Measurements from ENCODE around the gene ADAMTS18. TPM values are rescaled to one million over a fixed set of nuclear protein-coding genes. Genes with fewer than 3 reads are reported as not detected.

ADAMTS18 gene
- total and polyA plus RNA-seq, 9 of the 15 experiments (the other 6 are each of a cell fraction or from before 2014, with no cell fraction given) = not detected

DNA sequence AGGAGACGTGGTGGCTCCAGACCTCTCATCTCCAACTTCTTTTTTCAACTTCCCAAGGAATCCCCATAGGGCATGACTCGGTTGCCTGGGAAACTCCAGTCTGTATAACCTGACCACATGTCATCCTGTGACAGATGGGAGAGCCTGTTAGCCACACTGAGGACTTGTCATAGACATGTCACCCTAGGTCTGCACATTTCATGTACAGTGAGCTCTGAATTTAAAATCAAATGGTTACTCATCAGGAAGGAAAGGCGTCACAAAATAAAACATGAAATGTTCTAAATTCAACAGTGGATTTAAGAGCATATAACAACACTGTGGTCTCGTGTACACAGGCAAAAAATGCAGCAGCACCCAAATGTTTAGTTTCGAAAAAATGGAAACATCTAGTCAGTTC, 22.2 kb upstream of the ADAMTS18 start:
- Histone ChIP-seq H3K27ac (ENCODE audit: extremely low read depth, low read depth, low read length) (no peak overlapping the region), H3K36me3 (ENCODE audit: control insufficient read depth, insufficient read depth, low read length) (no peaks in the 10 kb centered on the region), H3K9me3 (replicated peaks; ENCODE audit: control insufficient read depth, insufficient read depth, low read depth, low read length) (no peaks in the 10 kb centered on the region), H3K9ac (ENCODE audit: insufficient read depth in 1 of 2, low read depth in 2 of 2, low read length in 2 of 2) (no peak overlapping the region), H3K27me3 (ENCODE audit: control insufficient read depth in 2 of 2, insufficient read depth in 2 of 2, low read length in 2 of 2) (no peaks in the 10 kb centered on the region), H3K4me2 (ENCODE audit: insufficient read depth, low read length) (no peak overlapping the region), H3K4me1 (replicated peaks in 1 of 2; ENCODE audit: control insufficient read depth in 2 of 2, insufficient read depth in 2 of 2, low read length in 2 of 2) (no peaks in the 10 kb centered on the region), H3K9me1 (ENCODE audit: control insufficient read depth, insufficient read depth, low read length) (no peaks in the 10 kb centered on the region), H3K79me2 (ENCODE audit: control insufficient read depth, insufficient read depth, low read length) (no peaks in the 10 kb centered on the region), H4K20me1 (replicated peaks; ENCODE audit: control insufficient read depth, insufficient read depth, low read length) (no peaks in the 10 kb centered on the region), H2AFZ (ENCODE audit: low read depth, low read length) (no peak overlapping the region), H3K4me3 (no peak overlapping the region)
- in situ Hi-C loops (cut with MboI) = no loop called here
- ChIA-PET CTCF (ENCODE audit: low intra/inter-chr PET ratio) (no interaction called here), POLR2A (no interaction called here)
- 4% methylated on average over 5 of the region's 5 CpGs for WGBS (ENCODE audit: insufficient coverage, low coverage, missing lambda C conversion rate)
- no TSS peak for BruUV-seq (replicated peaks)
- intact Hi-C loops (cut with micrococcal nuclease) = no loop called here
- ATAC-seq (no peak), DNase-seq (ENCODE audit: extremely low read depth in 1 of 4, low spot score in 3 of 4) (no peak), FAIRE-seq (no peak)
- TF ChIP-seq PCBP2 (IDR thresholded peaks at IDR 0.05; ENCODE audit: low read depth, low read length, poor library complexity, severe bottlenecking) = no peak
- TF ChIP-seq SRSF1 (IDR thresholded peaks at IDR 0.05; ENCODE audit: low read depth, low read length) = no peak
- TF ChIP-seq FOXK2 (conservative IDR thresholded peaks at IDR 0.05 in 1 of 2, IDR thresholded peaks at IDR 0.05 in 1 of 2; ENCODE audit: low read depth in 2 of 2) = no peak
- no peak for TF ChIP-seq KDM1A (IDR thresholded peaks at IDR 0.05)
- TF ChIP-seq PHB (CRISPR knock-in tag; IDR thresholded peaks at IDR 0.05) = no peak
- no peak for TF ChIP-seq ZNF584 (CRISPR knock-in tag; IDR thresholded peaks at IDR 0.05; ENCODE audit: low read depth)
- TF ChIP-seq, protein P1, sequence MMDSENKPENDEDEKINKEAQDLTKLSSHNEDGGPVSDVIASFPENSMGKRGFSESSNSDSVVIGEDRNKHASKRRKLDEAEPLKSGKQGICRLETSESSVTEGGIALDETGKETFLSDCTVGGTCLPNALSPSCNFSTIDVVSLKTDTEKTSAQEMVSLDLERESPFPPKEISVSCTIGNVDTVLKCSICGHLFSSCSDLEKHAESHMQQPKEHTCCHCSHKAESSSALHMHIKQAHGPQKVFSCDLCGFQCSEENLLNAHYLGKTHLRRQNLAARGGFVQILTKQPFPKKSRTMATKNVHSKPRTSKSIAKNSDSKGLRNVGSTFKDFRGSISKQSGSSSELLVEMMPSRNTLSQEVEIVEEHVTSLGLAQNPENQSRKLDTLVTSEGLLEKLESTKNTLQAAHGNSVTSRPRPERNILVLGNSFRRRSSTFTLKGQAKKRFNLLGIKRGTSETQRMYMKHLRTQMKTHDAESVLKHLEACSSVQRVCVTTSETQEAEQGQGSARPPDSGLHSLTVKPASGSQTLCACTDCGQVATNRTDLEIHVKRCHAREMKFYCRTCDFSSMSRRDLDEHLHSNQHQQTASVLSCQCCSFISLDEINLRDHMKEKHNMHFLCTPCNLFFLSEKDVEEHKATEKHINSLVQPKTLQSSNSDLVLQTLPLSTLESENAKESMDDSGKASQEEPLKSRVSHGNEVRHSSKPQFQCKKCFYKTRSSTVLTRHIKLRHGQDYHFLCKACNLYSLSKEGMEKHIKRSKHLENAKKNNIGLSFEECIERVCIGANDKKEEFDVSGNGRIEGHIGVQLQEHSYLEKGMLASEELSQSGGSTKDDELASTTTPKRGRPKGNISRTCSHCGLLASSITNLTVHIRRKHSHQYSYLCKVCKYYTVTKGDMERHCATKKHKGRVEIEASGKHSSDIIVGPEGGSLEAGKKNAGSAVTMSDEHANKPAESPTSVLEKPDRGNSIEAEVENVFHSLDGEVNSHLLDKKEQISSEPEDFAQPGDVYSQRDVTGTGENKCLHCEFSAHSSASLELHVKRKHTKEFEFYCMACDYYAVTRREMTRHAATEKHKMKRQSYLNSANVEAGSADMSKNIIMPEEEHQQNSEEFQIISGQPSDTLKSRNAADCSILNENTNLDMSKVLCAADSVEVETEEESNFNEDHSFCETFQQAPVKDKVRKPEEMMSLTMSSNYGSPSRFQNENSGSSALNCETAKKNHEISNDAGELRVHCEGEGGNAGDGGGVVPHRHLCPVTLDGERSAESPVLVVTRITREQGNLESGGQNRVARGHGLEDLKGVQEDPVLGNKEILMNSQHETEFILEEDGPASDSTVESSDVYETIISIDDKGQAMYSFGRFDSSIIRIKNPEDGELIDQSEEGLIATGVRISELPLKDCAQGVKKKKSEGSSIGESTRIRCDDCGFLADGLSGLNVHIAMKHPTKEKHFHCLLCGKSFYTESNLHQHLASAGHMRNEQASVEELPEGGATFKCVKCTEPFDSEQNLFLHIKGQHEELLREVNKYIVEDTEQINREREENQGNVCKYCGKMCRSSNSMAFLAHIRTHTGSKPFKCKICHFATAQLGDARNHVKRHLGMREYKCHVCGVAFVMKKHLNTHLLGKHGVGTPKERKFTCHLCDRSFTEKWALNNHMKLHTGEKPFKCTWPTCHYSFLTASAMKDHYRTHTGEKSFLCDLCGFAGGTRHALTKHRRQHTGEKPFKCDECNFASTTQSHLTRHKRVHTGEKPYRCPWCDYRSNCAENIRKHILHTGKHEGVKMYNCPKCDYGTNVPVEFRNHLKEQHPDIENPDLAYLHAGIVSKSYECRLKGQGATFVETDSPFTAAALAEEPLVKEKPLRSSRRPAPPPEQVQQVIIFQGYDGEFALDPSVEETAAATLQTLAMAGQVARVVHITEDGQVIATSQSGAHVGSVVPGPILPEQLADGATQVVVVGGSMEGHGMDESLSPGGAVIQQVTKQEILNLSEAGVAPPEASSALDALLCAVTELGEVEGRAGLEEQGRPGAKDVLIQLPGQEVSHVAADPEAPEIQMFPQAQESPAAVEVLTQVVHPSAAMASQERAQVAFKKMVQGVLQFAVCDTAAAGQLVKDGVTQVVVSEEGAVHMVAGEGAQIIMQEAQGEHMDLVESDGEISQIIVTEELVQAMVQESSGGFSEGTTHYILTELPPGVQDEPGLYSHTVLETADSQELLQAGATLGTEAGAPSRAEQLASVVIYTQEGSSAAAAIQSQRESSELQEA (IDR thresholded peaks at IDR 0.05; ENCODE audit: low read depth) = no peak
- TF ChIP-seq, protein P2, sequence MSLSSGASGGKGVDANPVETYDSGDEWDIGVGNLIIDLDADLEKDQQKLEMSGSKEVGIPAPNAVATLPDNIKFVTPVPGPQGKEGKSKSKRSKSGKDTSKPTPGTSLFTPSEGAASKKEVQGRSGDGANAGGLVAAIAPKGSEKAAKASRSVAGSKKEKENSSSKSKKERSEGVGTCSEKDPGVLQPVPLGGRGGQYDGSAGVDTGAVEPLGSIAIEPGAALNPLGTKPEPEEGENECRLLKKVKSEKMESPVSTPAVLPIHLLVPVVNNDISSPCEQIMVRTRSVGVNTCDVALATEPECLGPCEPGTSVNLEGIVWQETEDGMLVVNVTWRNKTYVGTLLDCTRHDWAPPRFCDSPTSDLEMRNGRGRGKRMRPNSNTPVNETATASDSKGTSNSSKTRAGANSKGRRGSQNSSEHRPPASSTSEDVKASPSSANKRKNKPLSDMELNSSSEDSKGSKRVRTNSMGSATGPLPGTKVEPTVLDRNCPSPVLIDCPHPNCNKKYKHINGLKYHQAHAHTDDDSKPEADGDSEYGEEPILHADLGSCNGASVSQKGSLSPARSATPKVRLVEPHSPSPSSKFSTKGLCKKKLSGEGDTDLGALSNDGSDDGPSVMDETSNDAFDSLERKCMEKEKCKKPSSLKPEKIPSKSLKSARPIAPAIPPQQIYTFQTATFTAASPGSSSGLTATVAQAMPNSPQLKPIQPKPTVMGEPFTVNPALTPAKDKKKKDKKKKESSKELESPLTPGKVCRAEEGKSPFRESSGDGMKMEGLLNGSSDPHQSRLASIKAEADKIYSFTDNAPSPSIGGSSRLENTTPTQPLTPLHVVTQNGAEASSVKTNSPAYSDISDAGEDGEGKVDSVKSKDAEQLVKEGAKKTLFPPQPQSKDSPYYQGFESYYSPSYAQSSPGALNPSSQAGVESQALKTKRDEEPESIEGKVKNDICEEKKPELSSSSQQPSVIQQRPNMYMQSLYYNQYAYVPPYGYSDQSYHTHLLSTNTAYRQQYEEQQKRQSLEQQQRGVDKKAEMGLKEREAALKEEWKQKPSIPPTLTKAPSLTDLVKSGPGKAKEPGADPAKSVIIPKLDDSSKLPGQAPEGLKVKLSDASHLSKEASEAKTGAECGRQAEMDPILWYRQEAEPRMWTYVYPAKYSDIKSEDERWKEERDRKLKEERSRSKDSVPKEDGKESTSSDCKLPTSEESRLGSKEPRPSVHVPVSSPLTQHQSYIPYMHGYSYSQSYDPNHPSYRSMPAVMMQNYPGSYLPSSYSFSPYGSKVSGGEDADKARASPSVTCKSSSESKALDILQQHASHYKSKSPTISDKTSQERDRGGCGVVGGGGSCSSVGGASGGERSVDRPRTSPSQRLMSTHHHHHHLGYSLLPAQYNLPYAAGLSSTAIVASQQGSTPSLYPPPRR (CRISPR knock-in tag; IDR thresholded peaks at IDR 0.05; ENCODE audit: borderline replicate concordance) = no peak
- no peak for TF ChIP-seq ZKSCAN1 (IDR thresholded peaks at IDR 0.05; ENCODE audit: low read depth, low read length)
- no peak for TF ChIP-seq HCFC1 (IDR thresholded peaks at IDR 0.05; ENCODE audit: low read depth, low read length)
- no peak for TF ChIP-seq IFI16 (CRISPR knock-in tag; IDR thresholded peaks at IDR 0.05)
